Measurements from ENCODE around the gene CDH9. TPM values are rescaled to one million over a fixed set of nuclear protein-coding genes. Genes with fewer than 3 reads are reported as not detected.

The CDH9 gene
- total RNA-seq, 4 donors from 2014 or later: not detected

DNA sequence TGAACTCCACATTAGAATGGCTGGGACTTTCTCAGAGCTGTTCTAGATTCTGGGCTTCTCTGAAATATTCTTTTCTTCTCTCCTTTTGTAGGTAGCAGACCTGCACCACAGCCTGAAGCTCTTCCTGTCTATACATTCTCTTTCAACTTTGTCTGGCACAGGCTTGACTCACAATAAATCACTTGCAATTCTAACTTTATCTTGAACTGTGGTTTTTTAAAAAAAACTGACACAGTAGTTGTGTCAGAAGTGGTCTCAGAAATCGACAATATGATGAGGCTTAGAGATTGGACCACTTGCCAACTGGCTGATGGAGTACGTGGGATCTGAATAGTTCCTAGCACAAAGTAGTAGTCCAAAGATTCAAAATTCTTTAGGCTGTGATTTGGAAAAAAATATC is 24.1 kb upstream of the CDH9 start:
- H3K9me3 ChIP-seq: no peaks in the 10 kb centered on the region
- H3K36me3 ChIP-seq: no peaks in the 10 kb centered on the region
- intact Hi-C loops (cut with DNase I; ENCODE audit: low total_unique reads) (no loop called here), in situ Hi-C loops (cut with MboI; ENCODE audit: low pct_ligation_motif_present in 1 of 4, low pct_unique_long_range_greater_than_20kb in 1 of 4, low sequenced_read_pairs in 3 of 4) (no loop called here)
- no peak for DNase-seq
- H3K27me3 ChIP-seq: no peaks in the 10 kb centered on the region
- TF ChIP-seq POLR2AphosphoS5 (IDR thresholded peaks at IDR 0.05) (no peak), POLR2A (IDR thresholded peaks at IDR 0.05) (no peak), EP300 (IDR thresholded peaks at IDR 0.05; ENCODE audit: low read depth) (no peak)
- TF ChIP-seq, protein P1, sequence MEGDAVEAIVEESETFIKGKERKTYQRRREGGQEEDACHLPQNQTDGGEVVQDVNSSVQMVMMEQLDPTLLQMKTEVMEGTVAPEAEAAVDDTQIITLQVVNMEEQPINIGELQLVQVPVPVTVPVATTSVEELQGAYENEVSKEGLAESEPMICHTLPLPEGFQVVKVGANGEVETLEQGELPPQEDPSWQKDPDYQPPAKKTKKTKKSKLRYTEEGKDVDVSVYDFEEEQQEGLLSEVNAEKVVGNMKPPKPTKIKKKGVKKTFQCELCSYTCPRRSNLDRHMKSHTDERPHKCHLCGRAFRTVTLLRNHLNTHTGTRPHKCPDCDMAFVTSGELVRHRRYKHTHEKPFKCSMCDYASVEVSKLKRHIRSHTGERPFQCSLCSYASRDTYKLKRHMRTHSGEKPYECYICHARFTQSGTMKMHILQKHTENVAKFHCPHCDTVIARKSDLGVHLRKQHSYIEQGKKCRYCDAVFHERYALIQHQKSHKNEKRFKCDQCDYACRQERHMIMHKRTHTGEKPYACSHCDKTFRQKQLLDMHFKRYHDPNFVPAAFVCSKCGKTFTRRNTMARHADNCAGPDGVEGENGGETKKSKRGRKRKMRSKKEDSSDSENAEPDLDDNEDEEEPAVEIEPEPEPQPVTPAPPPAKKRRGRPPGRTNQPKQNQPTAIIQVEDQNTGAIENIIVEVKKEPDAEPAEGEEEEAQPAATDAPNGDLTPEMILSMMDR (IDR thresholded peaks at IDR 0.05): no peak
- WGBS, 2 donors (ENCODE audit: low coverage in 1 of 2): 47 to 60% methylated on average over 2 of the region's 2 CpGs
- no peak overlapping the region for H3K27ac ChIP-seq
- no peaks in the 10 kb centered on the region for H3K4me1 ChIP-seq
- no peak overlapping the region for H3K4me3 ChIP-seq

DNA sequence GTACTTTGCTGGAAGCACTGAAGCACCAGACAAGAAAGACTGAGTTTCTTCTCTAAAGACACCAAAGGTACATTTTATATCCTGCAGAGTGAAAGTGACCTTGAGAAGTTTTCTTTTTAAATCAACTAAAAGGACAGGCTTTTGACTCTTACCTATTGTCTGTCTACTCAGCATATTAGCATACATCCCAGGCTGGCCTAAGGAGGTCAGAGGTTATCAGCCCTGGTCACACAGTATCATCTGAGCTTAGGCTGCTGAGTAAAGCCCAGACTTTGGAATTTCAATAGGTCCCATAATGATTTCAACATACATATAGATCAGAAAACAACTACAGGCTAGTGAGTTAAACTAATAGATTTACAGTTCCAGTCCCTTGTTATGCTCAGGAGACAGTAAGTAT is 10.1 kb upstream of the CDH9 start:
- no peaks in the 10 kb centered on the region for H3K4me1 ChIP-seq
- TF ChIP-seq, protein P1 (IDR thresholded peaks at IDR 0.05): no peak
- TF ChIP-seq POLR2A (IDR thresholded peaks at IDR 0.05) (no peak), EP300 (IDR thresholded peaks at IDR 0.05; ENCODE audit: low read depth) (no peak), POLR2AphosphoS5 (IDR thresholded peaks at IDR 0.05) (no peak)
- intact Hi-C loops (cut with DNase I; ENCODE audit: low total_unique reads): no loop called here
- no peak overlapping the region for H3K27ac ChIP-seq
- H3K27me3 ChIP-seq: no peaks in the 10 kb centered on the region
- H3K4me3 ChIP-seq: no peak overlapping the region
- no peaks in the 10 kb centered on the region for H3K36me3 ChIP-seq
- no peak for DNase-seq
- no peaks in the 10 kb centered on the region for H3K9me3 ChIP-seq
- in situ Hi-C loops (cut with MboI; ENCODE audit: low pct_ligation_motif_present in 1 of 4, low pct_unique_long_range_greater_than_20kb in 1 of 4, low sequenced_read_pairs in 3 of 4): no loop called here

DNA sequence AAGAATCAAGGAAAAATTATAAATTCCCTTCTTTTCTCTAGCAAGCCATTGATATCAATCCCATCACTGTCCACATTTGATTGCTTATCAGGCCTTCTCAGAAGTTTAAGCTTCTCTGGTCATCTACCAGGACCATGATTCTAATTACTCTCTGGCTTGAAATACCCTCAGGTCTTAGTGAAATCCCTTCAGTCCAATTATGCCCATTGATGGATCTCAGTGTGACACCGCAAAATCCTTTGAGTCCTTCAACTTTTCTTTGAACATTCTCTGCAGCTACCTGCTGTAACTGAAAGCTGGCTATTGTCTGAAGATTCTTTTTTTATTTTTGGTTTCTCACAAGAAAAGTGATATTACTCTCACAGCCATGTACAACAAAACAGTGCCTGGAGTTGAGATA is 3.0 kb upstream of the CDH9 start:
- H3K4me3 ChIP-seq: no peak overlapping the region
- no peaks in the 10 kb centered on the region for H3K4me1 ChIP-seq
- H3K27me3 ChIP-seq: no peaks in the 10 kb centered on the region
- peaks cover 0 to 4% of the 10 kb centered on the region in 2 donors for H3K9me3 ChIP-seq
- intact Hi-C loops (cut with DNase I; ENCODE audit: low total_unique reads): no loop called here
- DNase-seq: no peak
- 100% methylated on average over 1 of the region's 1 CpG for WGBS, 2 donors (ENCODE audit: low coverage in 1 of 2)
- H3K27ac ChIP-seq: no peak overlapping the region
- in situ Hi-C loops (cut with MboI; ENCODE audit: low pct_ligation_motif_present in 1 of 4, low pct_unique_long_range_greater_than_20kb in 1 of 4, low sequenced_read_pairs in 3 of 4): no loop called here
- TF ChIP-seq POLR2A (IDR thresholded peaks at IDR 0.05) (no peak), EP300 (IDR thresholded peaks at IDR 0.05; ENCODE audit: low read depth) (no peak), POLR2AphosphoS5 (IDR thresholded peaks at IDR 0.05) (no peak)
- TF ChIP-seq, protein P1 (IDR thresholded peaks at IDR 0.05): no peak
- H3K36me3 ChIP-seq: no peaks in the 10 kb centered on the region

DNA sequence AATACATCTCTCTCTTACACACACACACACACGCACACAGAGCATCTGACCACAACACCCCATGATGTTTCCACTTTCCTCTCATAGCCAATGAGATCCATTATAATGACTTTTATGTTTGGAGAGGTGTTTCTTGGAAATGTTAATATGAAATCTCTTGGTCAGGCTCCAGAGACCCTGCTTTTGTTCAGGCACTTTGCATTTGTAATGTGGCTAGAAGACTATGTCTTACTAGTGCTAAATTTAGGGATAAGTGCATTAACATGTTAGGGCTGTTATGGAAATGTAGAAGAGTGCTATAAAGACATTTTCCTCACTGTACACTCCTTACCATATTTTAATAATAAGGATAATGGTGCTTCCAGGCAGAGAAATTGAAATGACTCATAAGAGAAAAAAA is 3.8 kb downstream of the CDH9 start:
- no peak for DNase-seq
- intact Hi-C loops (cut with DNase I; ENCODE audit: low total_unique reads): no loop called here
- no peaks in the 10 kb centered on the region for H3K27me3 ChIP-seq
- no peaks in the 10 kb centered on the region for H3K9me3 ChIP-seq
- 50 to 67% methylated on average over 1 of the region's 1 CpG for WGBS, 2 donors (ENCODE audit: low coverage in 1 of 2)
- no peak overlapping the region for H3K4me3 ChIP-seq
- H3K27ac ChIP-seq: no peak overlapping the region
- in situ Hi-C loops (cut with MboI; ENCODE audit: low pct_ligation_motif_present in 1 of 4, low pct_unique_long_range_greater_than_20kb in 1 of 4, low sequenced_read_pairs in 3 of 4): no loop called here
- TF ChIP-seq, protein P1 (IDR thresholded peaks at IDR 0.05): no peak
- TF ChIP-seq POLR2AphosphoS5 (IDR thresholded peaks at IDR 0.05) (no peak), POLR2A (IDR thresholded peaks at IDR 0.05) (no peak), EP300 (IDR thresholded peaks at IDR 0.05; ENCODE audit: low read depth) (no peak)
- no peaks in the 10 kb centered on the region for H3K4me1 ChIP-seq
- no peaks in the 10 kb centered on the region for H3K36me3 ChIP-seq
